Adipocyte (in vitro differentiated cells): ENCODE results near the gene CGREF1.
"Not testable (repeated sequence)": the region's sequence is repeated elsewhere in the genome, so short reads cannot be mapped to it uniquely, and the experiment has no call there.

ENCODE experiments used
- DNase-seq: peaks from one replicate; pipeline ENCODE4 v3.0.0-alpha.2; 2015; ENCODE audit warnings: low read depth
- H3K27me3 ChIP-seq: replicated peaks from 2 replicates; pipeline ENCODE4 v1.7.0; 2013; ENCODE audit warnings: mild to moderate bottlenecking, low read length, moderate library complexity; ENCODE audit not compliant: control insufficient read depth, insufficient read depth
- H3K36me3 ChIP-seq: 2 replicates; pipeline ENCODE4 v1.7.0; 2013; ENCODE audit warnings: low read length, mild to moderate bottlenecking, moderate library complexity; ENCODE audit not compliant: control insufficient read depth, insufficient read depth, severe bottlenecking
- H3K4me1 ChIP-seq: 2 replicates; pipeline ENCODE4 v1.7.0; 2013; ENCODE audit warnings: mild to moderate bottlenecking, low read length, moderate library complexity; ENCODE audit not compliant: control insufficient read depth, insufficient read depth
- H3K4me3 ChIP-seq: 2 replicates; pipeline ENCODE4 v1.7.0; 2013; ENCODE audit warnings: mild to moderate bottlenecking, low read length, moderate library complexity
- H3K9ac ChIP-seq: 2 replicates; pipeline ENCODE4 v1.7.0; 2013; ENCODE audit warnings: mild to moderate bottlenecking, low read length, moderate library complexity
- H3K9me3 ChIP-seq: 2 replicates; pipeline ENCODE4 v1.7.0; 2013; ENCODE audit warnings: mild to moderate bottlenecking, low read length, moderate library complexity; ENCODE audit not compliant: control insufficient read depth

Gene CGREF1

GRCh38 chr2:27125104-27125503 is 6.2 kb upstream of the CGREF1 start:
- H3K36me3 ChIP-seq, result peaks cover 10% of the 10 kb centered on the region
- no peak overlapping the region for H3K4me3 ChIP-seq
- peaks cover 13% of the 10 kb centered on the region for H3K4me1 ChIP-seq
- no peak for DNase-seq
- no peak overlapping the region for H3K9ac ChIP-seq
- H3K27me3 ChIP-seq, result peaks cover 7% of the 10 kb centered on the region
- no peaks in the 10 kb centered on the region for H3K9me3 ChIP-seq

GRCh38 chr2:27123302-27124150 is 4.6 kb upstream of the CGREF1 start, which contains the start of gene ABHD1:
TSS of gene ABHD1 (plus strand) at chr2:27123815. CDS start at chr2:27123949, 134 bp downstream.
- Histone ChIP-seq H3K4me3 (peak within 1 kb of the TSS; percentile 80), H3K36me3 (no peaks in the 10 kb centered on the region), H3K4me1 (peaks cover 14% of the 10 kb centered on the region), H3K27me3 (peaks cover 7% of the 10 kb centered on the region), H3K9me3 (no peaks in the 10 kb centered on the region), H3K9ac (peak within 1 kb of the TSS; percentile 79)
- peak; percentile 59 for DNase-seq

GRCh38 chr2:27122791-27123190 is 3.9 kb upstream of the CGREF1 start:
- Histone ChIP-seq H3K9ac (no peak overlapping the region), H3K4me3 (peak overlapping the region; percentile 80), H3K4me1 (peaks cover 17% of the 10 kb centered on the region), H3K36me3 (no peaks in the 10 kb centered on the region), H3K9me3 (no peaks in the 10 kb centered on the region), H3K27me3 (peaks cover 10% of the 10 kb centered on the region)
- no peak for DNase-seq

- peaks cover 10% of the 10 kb centered on the region for H3K27me3 ChIP-seq
- DNase-seq, result no peak
- no peaks in the 10 kb centered on the region for H3K9me3 ChIP-seq
- peaks cover 17% of the 10 kb centered on the region for H3K4me1 ChIP-seq
- H3K4me3 ChIP-seq, result no peak overlapping the region
- H3K9ac ChIP-seq, result no peak overlapping the region
- H3K36me3 ChIP-seq, result no peaks in the 10 kb centered on the region
Observed at GRCh38 chr2:27121906-27122305, 3.0 kb upstream of the CGREF1 start.

DNA sequence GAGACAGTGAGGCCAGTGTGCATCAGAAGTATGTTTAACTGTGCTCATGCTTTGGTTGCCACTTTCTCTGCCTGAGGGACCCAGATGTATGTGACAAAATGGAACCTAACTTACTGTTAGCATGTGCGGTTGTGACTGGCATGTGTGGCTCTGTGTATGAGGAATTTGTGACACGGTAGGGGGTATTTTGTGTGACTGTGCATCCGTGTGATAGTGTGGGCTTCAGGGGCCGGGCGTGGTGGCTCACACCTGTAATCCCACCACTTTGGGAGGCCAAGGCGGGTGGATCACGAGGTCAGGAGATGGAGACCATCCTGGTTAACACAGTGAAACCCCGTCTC is 372 bp upstream of the CGREF1 start:
- DNase-seq, H3K36me3 ChIP-seq, H3K27me3 ChIP-seq, H3K4me1 ChIP-seq, H3K9me3 ChIP-seq: not testable (repeated sequence)
- H3K4me3 ChIP-seq, result peak overlapping the region; percentile 78
- H3K9ac ChIP-seq, result peak overlapping the region; percentile 79

GRCh38 chr2:27117995-27118524 is 868 bp downstream of the CGREF1 start:
- Histone ChIP-seq H3K9ac (peak overlapping the region; percentile 79), H3K4me1 (peaks cover 5% of the 10 kb centered on the region), H3K27me3 (peaks cover 10% of the 10 kb centered on the region), H3K9me3 (no peaks in the 10 kb centered on the region), H3K36me3 (no peaks in the 10 kb centered on the region), H3K4me3 (peak overlapping the region; percentile 78)
- DNase-seq, result no peak

GRCh38 chr2:27115519-27115918 is 3.4 kb downstream of the CGREF1 start:
- Histone ChIP-seq H3K27me3 (peaks cover 3% of the 10 kb centered on the region), H3K9me3 (no peaks in the 10 kb centered on the region), H3K4me1 (peaks cover 4% of the 10 kb centered on the region), H3K9ac (no peak overlapping the region), H3K36me3 (no peaks in the 10 kb centered on the region), H3K4me3 (no peak overlapping the region)
- DNase-seq, result no peak

- H3K9me3 ChIP-seq, H3K4me1 ChIP-seq, DNase-seq, H3K27me3 ChIP-seq, H3K9ac ChIP-seq, H3K36me3 ChIP-seq, H3K4me3 ChIP-seq: not testable (repeated sequence)
Observed at GRCh38 chr2:27111392-27112078, 7.4 kb downstream of the CGREF1 start.

- H3K9me3 ChIP-seq, H3K27me3 ChIP-seq, H3K36me3 ChIP-seq, DNase-seq, H3K4me3 ChIP-seq, H3K9ac ChIP-seq: not testable (repeated sequence)
- peaks cover 10% of the 10 kb centered on the region for H3K4me1 ChIP-seq
Observed at GRCh38 chr2:27110603-27111352, 8.2 kb downstream of the CGREF1 start.

DNA sequence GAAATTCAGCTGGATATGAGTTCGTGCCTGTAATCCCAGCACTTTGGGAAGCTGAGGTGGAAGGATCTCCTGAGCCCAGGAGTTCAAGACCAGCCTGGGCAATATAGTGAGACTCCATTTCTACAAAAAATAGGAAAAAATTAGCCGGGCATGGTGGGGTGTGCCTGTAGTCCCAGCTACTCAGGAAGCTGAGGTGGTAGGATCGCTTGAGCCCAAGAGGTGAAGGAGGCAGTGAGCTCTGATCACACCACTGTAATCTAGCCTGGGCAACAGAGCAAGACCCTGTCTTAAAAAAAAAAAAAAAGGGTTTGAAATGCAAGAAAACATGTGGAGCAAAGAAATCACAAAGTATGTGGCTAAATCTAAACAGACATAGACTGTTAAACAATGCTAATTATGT is 9.8 kb downstream of the CGREF1 start:
- Histone ChIP-seq H3K27me3 (no peaks in the 10 kb centered on the region), H3K9ac (no peak overlapping the region), H3K9me3 (no peaks in the 10 kb centered on the region), H3K36me3 (no peaks in the 10 kb centered on the region), H3K4me3 (no peak overlapping the region), H3K4me1 (peaks cover 12% of the 10 kb centered on the region)
- no peak for DNase-seq

DNA sequence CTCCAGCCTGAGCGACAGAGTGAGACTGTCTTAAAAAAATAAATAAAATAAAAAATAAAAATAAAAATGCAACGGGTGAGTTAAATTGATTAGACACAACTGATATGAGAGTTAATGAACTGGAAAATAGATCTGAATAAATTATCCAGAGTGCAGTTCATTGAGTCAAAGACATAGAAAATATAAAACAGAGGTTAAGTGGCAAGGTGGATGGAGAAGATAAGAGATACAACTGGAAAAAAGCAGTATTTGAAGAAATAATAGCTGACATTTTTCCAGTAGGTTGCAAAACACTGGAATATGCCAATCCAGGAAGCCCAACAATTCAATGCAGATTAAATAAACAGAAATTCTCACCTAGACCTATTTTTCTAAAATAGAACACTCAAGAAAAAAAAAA is 10.7 kb downstream of the CGREF1 start:
- no peaks in the 10 kb centered on the region for H3K36me3 ChIP-seq
- peaks cover 12% of the 10 kb centered on the region for H3K4me1 ChIP-seq
- H3K9me3 ChIP-seq, result no peaks in the 10 kb centered on the region
- H3K27me3 ChIP-seq, result no peaks in the 10 kb centered on the region
- no peak overlapping the region for H3K9ac ChIP-seq
- DNase-seq, result no peak
- H3K4me3 ChIP-seq, result no peak overlapping the region
